SK-N-SH (cell line): ENCODE data around the gene IDUA.

Source experiments
- FOXM1 ChIP-seq: IDR thresholded peaks from 2 replicates; pipeline ENCODE4 v1.4.0; 2012; ENCODE audit warnings: low read depth, mild to moderate bottlenecking
- NRF1 ChIP-seq: IDR thresholded peaks from 2 replicates; pipeline ENCODE4 v1.6.1; 2012; ENCODE audit warnings: low read depth, mild to moderate bottlenecking, low read length
- POLR2AphosphoS5 ChIP-seq: IDR thresholded peaks from 2 replicates; pipeline ENCODE4 v1.6.1; 2012; ENCODE audit warnings: low read depth, low read length
- RCOR1 ChIP-seq: fragments of 150-350 bp; IDR thresholded peaks from 2 replicates; pipeline ENCODE4 v1.6.1; 2017; ENCODE audit warnings: antibody characterized with exemption, low read length
- REST ChIP-seq: IDR thresholded peaks from 2 replicates; pipeline ENCODE4 v1.6.1; 2012; ENCODE audit warnings: mild to moderate bottlenecking, low read depth, low read length, moderate library complexity
- TAF1 ChIP-seq: IDR thresholded peaks from 2 replicates; pipeline ENCODE4 v1.6.1; 2012; ENCODE audit warnings: low read depth, mild to moderate bottlenecking, low read length, moderate library complexity, borderline replicate concordance
- TF ChIP-seq, protein P1 (sequence below): fragments of 200-600 bp; sonication (generic); IDR thresholded peaks from 2 replicates; pipeline ENCODE4 v1.6.1; 2017; ENCODE audit warnings: antibody characterized with exemption, mild to moderate bottlenecking, moderate library complexity

- TF ChIP-seq TAF1 (no peak), RCOR1 (no peak), POLR2AphosphoS5 (no peak), NRF1 (no peak), FOXM1 (no peak), REST (no peak)
- TF ChIP-seq, protein P1, sequence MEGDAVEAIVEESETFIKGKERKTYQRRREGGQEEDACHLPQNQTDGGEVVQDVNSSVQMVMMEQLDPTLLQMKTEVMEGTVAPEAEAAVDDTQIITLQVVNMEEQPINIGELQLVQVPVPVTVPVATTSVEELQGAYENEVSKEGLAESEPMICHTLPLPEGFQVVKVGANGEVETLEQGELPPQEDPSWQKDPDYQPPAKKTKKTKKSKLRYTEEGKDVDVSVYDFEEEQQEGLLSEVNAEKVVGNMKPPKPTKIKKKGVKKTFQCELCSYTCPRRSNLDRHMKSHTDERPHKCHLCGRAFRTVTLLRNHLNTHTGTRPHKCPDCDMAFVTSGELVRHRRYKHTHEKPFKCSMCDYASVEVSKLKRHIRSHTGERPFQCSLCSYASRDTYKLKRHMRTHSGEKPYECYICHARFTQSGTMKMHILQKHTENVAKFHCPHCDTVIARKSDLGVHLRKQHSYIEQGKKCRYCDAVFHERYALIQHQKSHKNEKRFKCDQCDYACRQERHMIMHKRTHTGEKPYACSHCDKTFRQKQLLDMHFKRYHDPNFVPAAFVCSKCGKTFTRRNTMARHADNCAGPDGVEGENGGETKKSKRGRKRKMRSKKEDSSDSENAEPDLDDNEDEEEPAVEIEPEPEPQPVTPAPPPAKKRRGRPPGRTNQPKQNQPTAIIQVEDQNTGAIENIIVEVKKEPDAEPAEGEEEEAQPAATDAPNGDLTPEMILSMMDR: no peak
Observed at GRCh38 chr4:1031956-1032795, 45.3 kb downstream of the IDUA start.
